DMS153 treated with DMSO at 0.1 percent for 48 hours (cell line): ENCODE data around the gene PLXNC1.
A peak's percentile ranks its signal among the peaks of the same experiment; 100 is the strongest.

ENCODE experiments used
- DNase-seq: peaks from one replicate; lab custom pipeline; 2025; ENCODE audit not compliant: unreplicated experiment; lab: John Stamatoyannopoulos, UW

Gene PLXNC1

DNA sequence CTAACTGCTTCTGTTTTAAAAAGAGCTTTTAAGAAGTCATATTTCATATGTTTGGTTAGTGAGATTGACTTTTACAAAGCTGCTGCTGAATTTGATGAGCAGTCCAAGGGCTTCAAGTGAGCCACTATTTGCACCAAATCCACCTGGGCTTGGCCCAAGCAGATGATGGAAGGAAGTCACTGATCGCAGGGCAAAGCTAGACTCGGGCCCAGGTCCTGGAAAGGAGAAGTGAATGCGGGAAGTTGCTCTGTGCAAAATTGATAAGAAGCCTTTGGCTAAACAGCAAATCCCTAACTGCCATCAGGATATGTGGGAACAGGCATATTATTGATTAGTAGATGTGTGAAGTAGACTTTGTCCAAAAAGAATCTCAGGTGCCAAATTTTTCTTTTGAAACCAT lies 30.5 kb downstream of the PLXNC1 start:
- DNase-seq, result no peak

DNA sequence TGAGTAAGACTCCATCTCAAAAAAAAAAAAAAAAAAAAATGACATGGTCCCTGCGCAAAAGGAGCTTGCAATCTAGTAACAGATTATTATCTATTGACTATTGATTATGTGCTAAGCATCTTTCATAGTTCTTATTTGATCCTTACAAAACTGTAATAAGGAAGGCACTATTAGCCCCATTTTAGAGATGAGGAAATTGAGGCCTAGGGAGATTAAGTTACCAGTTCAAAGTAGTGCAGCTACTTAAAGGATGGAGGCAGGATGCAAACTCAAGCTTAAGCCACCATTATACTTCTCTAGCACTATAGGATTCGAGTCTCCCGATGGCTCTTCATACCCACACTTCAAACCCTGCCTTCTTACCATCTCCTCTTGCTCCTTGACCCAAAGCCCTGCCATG lies 31.3 kb downstream of the PLXNC1 start:
- DNase-seq, result no peak

DNA sequence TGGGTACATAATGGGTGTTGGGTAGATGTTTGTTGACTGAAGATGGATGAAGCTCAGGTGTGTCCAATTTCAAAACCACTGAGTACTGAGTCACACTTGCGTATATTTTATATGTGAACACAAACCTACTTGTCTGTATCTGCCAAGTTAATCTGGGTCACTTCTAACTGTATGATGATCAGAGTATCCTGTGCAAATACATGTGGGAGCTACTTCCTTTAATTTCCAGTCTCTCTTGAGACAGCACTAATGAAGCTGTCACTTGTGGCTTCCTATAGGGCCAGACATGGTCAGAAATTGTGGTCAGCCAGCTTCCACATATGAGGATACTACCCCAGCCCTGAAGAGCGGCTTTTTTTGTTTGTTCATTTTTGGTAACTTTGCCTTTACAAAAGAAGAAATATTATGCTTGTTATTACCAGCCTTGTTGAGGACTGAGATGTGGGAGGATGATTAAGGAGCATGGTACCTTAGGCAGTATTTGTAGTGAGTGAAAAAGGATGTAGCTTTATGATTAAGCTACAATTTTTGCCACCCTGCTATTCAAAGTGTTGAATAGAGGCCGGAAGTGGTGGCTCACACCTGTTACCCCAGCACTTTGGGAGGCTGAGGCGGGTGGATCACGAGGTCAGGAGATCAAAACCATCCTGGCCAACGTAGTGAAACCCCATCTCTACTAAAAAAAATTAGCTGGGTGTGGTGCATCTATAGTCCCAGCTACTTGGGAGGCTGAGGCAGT lies 32.4 kb downstream of the PLXNC1 start:
- DNase-seq, result no peak

DNA sequence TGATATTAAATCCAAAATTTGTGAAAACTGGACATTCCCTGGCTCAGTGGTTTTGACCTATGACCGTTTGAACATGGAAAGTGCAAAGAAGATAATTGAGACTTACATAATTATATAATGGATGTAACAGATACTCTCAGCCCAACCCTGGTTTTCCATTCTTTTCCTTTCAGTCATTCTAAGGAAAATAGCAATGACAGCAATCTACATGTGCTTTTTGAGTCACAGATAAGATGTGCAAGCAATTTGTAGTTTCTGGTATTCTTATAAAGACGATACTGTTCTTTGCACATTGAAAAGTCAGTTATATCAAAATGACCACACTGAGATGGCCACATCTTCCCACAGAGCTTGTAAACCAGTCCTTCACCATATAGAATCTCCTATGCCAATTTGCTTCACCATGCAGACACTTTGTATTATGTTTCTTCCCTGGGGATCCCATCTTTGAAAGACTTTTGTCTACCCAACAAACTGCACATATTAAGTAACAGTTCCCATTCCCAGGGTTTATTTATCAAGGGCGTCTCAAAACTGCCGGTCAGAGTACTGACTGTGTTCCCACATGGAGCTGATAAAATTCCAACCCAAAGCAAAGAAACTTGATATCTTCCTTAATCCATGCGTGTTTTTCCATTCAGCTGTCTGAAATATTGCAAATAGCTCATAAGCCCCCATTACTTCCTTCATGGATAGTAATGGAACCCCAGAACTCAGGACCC lies 34.8 kb downstream of the PLXNC1 start:
- no peak for DNase-seq

DNA sequence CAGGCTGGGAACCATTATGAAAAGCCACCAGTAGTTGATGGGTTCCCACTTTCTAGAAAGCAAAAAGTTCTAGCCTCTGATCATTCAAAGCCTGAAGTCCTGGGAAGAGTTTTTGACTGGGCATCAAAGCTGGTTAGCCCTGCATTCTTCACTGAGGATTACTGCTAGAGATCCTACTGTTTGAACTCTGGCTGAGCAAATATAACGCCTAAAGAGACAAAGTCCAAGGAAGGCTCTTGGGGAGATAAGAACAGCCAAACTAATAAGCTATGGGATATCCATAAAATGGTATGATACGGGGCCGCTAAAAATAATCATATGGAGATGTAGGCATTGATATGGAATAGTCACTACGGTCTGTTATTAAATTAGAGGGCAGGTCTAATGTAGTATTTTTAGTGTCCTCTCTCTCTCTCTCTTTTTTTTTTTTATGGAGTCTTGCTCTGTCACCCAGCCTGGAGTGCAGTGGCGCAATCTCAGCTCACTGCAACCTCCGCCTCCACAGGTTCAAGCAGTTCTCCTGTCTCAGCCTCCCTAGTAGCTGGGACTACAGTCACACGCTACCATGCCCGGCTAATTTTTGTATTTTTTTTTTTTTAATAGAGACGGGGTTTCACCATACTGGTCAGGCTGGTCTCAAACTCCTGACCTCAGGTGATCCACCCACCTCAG lies 35.5 kb downstream of the PLXNC1 start:
- DNase-seq, result no peak

DNA sequence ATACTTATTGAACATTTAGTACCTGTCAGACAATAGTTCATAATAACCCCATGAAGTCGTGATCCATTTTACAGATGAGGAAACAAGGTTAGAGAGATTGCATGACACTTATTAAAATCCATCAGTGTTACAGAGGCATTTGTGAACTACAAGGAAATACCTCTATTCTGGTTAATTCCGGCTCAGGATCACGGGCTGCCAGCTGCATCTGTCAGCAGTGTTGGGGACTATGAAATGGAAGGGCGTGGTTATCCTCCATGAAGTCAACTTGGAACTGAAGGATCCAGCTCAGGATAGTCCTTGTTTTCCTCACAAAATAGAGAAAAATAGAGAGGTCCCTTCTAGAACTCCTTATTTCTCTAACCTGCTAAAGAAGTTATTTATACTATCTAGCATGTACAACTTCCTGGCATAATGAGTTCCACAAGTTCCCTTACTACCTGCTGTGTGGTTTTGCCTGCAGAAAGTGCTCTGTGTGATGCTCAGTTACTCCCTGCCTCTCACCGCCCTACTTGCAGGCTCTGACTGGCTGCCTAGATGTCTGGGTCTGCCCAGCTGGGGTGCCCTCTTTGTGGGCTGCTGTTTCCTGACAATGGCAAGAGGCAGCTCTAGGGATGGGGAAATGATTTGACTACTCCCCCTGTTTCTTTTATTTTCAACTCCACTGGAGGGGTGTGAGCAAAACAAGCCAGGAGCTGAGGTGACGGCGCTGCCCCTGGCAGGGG lies 36.8 kb downstream of the PLXNC1 start:
- DNase-seq, result no peak

DNA sequence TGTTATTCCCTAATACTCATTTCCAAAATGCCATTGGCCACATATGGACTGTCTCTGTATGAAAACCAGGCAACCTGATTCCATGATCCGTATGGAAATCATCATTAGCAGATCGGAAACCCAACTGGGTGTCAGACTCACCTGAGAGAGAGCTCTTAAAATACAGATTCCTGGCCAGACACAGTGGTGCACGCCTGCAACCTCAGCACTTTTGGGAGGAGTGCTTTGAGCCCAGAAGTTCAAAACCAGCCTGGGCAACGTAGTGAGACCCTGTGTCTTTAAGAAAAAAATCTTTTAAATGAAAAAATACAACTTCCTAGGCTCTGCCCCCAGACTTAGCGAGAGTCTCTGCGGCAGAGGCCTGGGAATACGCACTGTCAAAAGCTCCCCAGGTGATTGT lies 37.4 kb downstream of the PLXNC1 start:
- DNase-seq, result no peak

DNA sequence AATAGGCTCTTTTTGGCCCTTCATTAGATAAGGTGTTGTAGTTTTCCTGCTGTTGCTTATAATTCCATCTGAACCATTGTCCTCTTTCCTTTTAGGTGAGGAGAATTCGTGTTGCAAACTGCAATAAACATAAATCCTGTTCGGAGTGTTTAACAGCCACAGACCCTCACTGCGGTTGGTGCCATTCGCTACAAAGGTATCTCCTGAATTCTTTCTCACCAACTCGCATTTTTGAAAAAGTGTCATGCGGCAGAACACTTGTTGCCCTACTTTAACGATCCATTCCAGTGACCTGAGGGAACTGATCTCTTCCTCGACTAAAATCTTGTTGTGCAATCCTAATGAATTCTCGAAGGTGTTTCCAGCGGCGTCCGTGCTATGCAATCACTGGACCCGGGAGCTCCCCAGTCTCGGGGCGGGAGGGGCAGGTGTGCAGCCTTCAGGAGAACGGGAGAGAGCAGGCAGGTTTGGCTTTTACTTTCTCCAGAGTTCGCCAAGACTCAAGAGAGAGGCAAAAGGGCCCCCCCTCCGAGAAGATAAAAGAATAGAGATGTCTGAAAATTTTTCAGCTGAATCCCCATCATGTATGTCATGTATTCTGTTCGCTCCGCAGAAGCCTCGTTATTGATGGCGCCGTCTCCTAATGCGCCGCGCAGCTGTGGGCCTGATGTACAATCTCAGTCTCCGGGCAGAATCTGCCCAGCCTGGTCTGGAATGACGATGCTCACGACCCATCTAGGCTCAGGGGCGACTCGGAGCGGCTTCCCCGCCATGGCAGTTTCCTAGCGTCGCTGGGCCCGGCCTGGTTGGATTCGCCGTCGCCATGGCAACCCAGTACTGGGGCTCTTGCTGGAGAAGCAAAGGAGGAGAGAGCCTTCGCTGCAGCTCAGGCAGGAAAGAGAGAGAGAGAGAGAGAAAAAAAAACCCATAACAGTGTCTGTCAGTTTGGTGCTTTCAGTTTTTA lies 38.2 kb downstream of the PLXNC1 start:
- peak; percentile 50 for DNase-seq

DNA sequence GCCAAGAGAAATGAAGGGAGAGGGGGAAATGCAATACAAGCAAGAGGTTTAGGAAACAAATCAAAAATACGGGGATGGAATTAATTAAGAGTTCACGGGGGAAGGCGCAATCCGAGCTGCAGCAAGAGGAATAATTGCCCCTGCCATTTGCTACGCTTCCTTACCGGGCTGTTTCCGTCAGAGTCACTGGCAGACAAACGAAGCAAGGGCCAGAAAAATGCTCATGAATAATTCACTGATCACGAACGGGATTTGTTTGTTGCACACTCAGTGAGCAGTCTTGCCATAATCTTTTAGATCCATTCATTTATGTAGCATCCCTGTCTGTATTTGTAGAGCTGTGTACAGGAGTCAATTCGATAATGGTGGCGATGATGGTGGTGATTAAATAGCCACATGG lies 39.0 kb downstream of the PLXNC1 start:
- peak; percentile 10 for DNase-seq

DNA sequence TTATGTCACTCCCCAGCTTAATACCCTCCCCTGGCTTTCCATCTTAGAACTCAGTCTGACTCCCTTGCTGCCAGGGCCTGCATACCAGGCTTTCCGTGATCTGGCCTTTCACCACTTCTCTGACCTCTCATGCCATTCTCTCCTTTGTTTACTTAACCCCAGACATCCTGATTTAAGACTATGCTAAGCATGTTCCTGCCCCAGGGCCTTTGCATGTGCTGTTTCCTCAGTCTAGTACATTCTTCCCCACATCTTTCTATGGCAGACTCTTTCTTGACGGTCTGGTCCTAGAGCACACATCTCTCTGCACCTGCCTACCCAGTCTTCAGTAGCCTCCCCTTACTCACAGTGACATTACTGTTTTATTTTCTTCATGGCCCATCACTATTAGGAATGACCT lies 42.2 kb downstream of the PLXNC1 start:
- no peak for DNase-seq

DNA sequence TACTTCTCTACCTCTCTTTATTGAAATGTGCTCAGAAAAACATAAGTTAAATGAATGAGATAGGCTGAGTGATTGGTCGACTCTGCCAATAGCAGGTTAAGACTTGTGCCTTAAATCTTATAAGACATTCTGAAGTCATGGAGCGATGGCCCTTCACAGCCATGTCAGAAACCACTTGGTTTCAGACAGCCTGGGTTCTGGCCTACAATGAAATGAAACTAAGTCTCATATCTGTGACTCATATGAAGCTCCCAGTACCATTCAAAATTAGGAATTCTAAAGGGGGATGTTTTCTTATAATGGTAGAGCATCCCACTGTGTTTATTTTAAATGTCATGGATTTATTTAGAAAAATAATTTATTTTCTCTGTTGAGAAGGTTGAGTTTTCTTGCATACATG lies 42.6 kb downstream of the PLXNC1 start:
- DNase-seq, result no peak

DNA sequence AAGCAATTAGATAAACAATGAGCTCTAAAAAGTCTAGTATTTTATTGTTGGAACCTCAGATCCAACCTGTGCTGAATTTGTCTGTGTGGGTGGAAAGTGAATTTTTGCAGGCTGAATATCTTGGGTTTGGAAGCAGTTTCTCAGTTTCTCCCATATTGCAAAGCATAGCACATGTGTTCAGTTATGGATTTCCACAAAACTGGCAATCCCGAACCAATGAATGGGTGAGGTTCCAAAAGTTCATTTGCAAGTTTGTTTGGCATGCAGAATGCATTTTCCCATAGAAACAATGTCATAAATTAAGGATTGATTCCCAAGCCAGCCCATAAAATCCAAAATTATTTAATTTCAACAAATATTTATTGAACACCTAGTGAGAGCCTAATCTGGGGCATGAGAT lies 43.4 kb downstream of the PLXNC1 start:
- DNase-seq, result no peak

DNA sequence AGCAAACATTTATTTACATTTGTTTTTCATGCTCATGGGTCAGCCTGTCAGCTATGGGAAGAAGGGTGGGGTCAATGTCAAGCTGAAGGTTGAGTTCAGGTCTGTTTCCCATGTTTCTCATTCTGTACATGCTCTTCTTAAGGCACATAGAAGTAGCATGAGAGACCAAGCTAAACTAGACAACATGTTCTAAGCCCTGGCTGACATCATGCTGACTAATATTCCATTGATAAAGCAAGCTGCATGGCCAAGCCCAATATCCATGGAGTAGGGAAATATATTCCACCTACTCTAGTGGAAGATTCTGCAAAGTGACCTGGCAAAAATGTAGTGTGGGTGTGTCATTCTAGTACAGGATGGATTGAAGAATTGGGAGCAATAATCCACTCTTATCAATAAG lies 44.1 kb downstream of the PLXNC1 start:
- no peak for DNase-seq

DNA sequence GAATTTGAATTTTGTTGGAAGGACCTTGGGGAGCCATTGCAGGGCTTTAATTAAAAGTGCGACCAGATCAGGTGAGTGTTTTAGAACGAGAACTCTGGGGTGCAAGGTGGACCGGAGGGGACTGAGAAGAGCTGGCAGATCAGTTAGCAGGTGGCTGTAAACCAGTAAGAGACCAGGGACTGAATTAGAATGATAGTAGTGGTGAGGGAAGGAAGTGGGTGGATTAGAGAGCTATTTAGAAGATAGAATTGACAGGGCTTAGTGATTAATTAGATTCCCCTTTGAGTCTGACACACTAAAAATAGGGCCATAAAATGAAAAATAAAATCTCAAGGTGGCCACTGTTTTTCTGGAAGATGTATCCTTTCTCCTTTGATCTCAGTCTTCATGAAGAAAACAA lies 44.8 kb downstream of the PLXNC1 start:
- no peak for DNase-seq

DNA sequence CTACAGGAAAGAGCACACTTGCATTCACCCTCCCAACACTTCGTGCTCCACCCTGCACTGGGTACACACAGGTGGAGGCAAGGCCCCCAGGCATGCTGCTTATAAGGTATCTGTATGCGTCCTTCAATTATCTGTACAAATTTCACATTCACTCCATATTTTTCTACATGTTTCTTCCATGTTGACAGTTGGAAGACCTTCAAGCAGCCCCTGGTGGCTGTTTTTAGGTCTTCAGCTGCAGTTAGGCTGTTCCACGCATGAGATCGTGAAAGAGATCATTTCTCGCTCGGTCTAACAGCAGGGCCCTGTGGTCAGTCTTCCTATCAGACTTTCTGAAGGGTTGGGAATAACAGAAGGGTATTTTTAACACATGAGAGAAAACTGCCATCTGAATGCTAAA lies 47.1 kb downstream of the PLXNC1 start:
- no peak for DNase-seq

DNA sequence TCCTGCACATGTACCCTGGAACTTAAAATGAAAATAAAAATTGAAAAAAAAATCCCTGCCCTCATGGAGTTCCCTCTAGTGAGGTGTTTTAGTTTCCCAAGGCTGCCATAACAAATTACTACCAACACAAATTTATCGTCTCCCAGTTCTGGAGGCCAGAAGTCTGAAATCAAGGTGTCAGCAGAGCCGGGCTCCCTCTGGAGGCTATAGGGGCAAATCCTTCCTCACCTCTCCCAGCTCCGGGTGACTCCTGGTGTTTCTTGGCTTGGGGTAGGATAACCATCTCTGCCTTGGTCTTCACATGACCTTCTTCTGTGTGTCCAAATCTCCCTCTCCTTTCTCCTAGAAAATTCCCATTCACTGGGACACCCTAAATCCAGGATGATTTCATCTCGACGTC lies 50.1 kb downstream of the PLXNC1 start:
- no peak for DNase-seq

DNA sequence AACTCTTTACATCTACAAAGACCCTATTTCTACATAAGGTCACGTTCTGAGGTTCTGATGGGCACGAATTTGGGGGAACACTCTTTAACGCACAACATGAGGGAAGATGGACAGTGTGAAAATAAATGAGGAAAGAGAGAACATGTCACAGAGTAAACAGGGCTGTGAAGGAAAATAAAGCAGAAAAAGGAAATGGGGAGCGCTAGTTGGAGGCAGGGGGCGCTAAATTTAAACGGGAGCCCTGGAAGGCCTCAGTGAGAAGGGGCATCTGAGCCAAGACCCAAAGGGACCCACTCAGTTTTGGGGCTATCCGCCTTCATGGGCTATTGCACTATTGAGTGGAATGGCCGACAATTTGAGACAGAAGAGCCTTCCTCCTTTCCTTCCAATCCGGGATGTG lies 50.5 kb downstream of the PLXNC1 start:
- DNase-seq, result no peak

DNA sequence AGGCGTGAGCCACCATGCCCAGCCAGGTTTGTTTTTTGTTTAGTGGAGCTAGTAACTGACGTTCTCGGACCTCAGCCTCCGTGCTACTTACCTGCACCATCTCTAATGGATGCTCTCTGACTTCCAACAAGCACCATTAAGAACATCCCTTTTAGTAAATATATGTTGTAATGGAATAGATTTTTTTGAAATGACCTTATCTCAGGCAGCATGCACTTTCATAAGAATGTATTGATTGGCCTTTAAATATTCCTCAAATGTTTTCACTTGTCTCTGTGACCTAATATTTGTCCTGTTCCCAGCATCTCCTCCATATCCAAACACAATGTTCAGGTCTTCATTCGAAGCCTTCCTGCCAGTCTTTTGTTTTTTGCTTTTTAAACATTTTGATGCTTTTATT lies 51.7 kb downstream of the PLXNC1 start:
- no peak for DNase-seq

DNA sequence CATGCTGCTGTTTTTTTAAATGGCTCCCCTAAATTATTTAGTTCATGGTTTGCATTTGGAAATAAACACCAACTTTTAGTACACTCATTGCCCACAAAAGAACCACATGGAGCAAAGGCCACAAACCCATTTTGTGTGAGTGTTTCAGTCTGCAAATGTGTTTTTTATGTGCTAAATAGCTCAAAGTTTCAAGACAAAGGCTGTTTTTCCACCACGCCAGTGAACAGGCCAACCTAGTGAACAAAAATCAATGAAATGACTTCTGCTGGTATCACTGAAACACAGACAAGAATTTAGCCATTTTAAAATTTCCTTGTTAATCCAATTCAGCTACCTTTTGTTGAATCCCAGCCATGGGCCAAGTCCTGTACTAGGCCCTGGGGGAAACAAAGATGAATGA lies 52.3 kb downstream of the PLXNC1 start:
- DNase-seq, result no peak
